ENCODE results near the gene RASA3.
"Not testable (repeated sequence)": the region's sequence is repeated elsewhere in the genome, so short reads cannot be mapped to it uniquely, and the experiment has no call there.

GRCh38 chr13:114133126-114133525, 703 bp upstream of the RASA3 start:
- TF ChIP-seq CTCF (IDR thresholded peaks at IDR 0.05; ENCODE audit: low read length); EZH2 (optimal IDR thresholded peaks at IDR 0.05; ENCODE audit: low read depth, low read length): not testable (repeated sequence)

All from MM.1S (cell line).